HepG2 (cell line): ENCODE results near the gene CCDC73.

Source experiments
- HDAC2 ChIP-seq: sonication (generic); formaldehyde crosslinking; IDR thresholded peaks from 2 replicates; pipeline ENCODE4 v1.4.0; 2020; ENCODE audit warnings: missing genetic modification reagents
- ZNF766 ChIP-seq: sonication (generic); formaldehyde crosslinking; IDR thresholded peaks from 2 replicates; pipeline ENCODE4 v1.5.0; 2020; ENCODE audit warnings: missing genetic modification reagents, borderline replicate concordance
- TF ChIP-seq, protein P1 (sequence below): sonication (generic); formaldehyde crosslinking; IDR thresholded peaks from 2 replicates; pipeline ENCODE4 v1.5.0; 2020; ENCODE audit warnings: mild to moderate bottlenecking, missing genetic modification reagents, moderate library complexity
- TF ChIP-seq, protein P2 (sequence below): IDR thresholded peaks from 2 replicates; pipeline ENCODE4 v1.6.1; 2016; ENCODE audit warnings: low read depth, missing genetic modification reagents, missing compliant biosample characterization

DNA sequence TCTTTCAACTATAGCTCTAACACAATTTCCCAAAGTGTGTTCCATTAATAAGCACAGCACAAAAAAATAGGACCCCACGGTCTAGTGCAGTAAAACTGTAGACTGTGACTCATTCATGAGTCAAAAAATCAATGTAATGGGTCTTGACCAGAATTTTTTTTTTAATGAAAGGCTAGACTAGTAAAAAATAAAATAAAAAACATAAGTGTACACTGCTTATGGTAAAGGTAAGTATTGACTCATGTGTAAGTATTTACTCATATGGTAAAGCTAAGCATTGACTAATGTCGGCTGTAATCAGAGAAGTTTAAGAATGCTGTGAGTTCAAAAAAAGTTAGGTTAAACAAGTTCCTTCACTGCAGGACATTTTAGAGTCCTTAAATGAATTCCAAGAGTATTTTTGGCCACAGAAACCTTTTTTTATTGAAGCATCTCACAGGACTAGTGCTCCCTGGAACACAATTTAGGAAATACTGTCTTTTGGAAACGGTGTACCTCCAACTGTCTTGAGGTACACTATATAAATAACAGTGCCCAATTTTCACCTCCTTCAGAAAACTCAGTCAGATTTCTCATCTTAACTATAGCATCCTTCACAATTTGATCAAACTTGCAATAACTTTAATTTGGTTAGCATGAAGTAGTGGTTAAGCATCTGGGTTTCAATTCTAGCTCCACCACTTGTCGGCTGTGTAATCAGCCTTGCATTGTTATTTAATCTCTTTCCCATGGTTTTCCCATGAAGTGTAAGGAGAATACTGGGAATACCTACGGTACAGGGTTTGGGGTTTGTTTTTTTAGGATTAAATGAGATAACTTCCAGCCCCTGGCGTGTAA is 2.1 kb downstream of the CCDC73 start:
- TF ChIP-seq HDAC2 (CRISPR knock-in tag) (no peak), ZNF766 (CRISPR knock-in tag) (no peak)
- TF ChIP-seq, protein P1, sequence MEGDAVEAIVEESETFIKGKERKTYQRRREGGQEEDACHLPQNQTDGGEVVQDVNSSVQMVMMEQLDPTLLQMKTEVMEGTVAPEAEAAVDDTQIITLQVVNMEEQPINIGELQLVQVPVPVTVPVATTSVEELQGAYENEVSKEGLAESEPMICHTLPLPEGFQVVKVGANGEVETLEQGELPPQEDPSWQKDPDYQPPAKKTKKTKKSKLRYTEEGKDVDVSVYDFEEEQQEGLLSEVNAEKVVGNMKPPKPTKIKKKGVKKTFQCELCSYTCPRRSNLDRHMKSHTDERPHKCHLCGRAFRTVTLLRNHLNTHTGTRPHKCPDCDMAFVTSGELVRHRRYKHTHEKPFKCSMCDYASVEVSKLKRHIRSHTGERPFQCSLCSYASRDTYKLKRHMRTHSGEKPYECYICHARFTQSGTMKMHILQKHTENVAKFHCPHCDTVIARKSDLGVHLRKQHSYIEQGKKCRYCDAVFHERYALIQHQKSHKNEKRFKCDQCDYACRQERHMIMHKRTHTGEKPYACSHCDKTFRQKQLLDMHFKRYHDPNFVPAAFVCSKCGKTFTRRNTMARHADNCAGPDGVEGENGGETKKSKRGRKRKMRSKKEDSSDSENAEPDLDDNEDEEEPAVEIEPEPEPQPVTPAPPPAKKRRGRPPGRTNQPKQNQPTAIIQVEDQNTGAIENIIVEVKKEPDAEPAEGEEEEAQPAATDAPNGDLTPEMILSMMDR (CRISPR knock-in tag), result no peak
- TF ChIP-seq, protein P2, sequence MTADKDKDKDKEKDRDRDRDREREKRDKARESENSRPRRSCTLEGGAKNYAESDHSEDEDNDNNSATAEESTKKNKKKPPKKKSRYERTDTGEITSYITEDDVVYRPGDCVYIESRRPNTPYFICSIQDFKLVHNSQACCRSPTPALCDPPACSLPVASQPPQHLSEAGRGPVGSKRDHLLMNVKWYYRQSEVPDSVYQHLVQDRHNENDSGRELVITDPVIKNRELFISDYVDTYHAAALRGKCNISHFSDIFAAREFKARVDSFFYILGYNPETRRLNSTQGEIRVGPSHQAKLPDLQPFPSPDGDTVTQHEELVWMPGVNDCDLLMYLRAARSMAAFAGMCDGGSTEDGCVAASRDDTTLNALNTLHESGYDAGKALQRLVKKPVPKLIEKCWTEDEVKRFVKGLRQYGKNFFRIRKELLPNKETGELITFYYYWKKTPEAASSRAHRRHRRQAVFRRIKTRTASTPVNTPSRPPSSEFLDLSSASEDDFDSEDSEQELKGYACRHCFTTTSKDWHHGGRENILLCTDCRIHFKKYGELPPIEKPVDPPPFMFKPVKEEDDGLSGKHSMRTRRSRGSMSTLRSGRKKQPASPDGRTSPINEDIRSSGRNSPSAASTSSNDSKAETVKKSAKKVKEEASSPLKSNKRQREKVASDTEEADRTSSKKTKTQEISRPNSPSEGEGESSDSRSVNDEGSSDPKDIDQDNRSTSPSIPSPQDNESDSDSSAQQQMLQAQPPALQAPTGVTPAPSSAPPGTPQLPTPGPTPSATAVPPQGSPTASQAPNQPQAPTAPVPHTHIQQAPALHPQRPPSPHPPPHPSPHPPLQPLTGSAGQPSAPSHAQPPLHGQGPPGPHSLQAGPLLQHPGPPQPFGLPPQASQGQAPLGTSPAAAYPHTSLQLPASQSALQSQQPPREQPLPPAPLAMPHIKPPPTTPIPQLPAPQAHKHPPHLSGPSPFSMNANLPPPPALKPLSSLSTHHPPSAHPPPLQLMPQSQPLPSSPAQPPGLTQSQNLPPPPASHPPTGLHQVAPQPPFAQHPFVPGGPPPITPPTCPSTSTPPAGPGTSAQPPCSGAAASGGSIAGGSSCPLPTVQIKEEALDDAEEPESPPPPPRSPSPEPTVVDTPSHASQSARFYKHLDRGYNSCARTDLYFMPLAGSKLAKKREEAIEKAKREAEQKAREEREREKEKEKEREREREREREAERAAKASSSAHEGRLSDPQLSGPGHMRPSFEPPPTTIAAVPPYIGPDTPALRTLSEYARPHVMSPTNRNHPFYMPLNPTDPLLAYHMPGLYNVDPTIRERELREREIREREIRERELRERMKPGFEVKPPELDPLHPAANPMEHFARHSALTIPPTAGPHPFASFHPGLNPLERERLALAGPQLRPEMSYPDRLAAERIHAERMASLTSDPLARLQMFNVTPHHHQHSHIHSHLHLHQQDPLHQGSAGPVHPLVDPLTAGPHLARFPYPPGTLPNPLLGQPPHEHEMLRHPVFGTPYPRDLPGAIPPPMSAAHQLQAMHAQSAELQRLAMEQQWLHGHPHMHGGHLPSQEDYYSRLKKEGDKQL, result no peak
